HUDEP-2 (cell line): Measurements from ENCODE around the gene TRAF4.
"Not testable (repeated sequence)": the region's sequence is repeated elsewhere in the genome, so short reads cannot be mapped to it uniquely, and the experiment has no call there.

Experiments
- DNase-seq, 76 experiments: peaks; one replicate each; lab custom pipeline; 2025; ENCODE audit not compliant: unreplicated experiment in 76 of 76; lab: John Stamatoyannopoulos, UW

The TRAF4 gene

DNA sequence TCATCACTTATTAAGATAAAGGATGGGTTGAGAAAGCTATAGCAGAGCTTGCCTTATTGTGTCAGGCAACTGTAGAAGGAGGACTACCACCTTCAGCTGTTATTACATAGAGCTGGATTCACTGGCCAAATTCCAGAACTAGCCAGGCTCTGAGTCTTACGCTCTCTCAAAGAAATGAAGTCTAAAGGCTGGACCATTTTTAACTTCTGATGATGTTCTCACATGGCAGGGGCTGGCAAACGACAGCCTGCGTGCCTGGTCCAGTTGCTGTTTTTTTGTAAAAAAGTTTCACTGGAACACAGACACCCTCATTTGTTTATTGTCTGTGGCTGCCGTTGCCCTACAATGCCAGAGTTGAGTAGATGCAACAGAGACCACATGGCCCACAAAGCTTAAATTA is 21.2 kb downstream of the TRAF4 start:
- no peak for DNase-seq

DNA sequence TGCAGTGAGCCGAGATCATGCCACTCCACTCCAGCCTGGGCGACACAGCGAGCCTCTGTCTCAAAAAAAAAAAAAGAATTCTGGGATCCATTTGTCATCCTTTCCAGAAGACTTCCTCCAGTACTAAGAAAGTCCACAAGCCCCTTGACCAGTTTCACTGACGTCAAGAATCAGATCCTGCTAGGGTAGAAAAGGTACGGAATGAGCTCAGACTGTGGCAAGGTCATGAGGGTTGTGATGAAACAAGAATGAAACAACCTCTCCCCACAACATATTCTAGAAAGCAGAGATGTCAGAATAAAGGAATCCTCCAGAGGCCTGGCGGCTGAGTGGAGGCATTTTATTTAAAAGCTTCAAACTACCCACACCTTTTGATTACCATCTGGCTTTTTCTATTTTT is 29.9 kb downstream of the TRAF4 start:
- DNase-seq = no peak

- DNase-seq = no peak
These were observed 30.4 kb downstream of the TRAF4 start for GRCh38 chr17:28774206-28774605.

DNA sequence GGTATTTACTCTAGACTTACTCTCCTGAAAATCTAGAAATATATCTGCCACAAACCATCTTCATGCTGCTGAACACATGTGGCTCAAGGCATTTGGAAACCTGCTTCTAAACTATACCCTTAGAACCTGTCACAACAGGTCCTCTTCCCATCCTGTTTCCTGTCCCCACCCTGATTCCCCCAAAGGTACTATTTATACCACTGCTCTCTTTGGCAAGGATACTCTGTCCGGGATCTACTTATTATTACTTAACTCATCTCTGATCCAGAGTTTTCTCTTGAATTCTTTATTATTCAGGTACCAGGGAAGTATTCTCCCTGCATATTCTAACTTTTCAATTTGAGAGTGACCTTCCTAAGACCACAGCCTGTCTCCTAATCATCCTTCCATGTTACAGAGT is 33.4 kb downstream of the TRAF4 start:
- no peak for DNase-seq

DNA sequence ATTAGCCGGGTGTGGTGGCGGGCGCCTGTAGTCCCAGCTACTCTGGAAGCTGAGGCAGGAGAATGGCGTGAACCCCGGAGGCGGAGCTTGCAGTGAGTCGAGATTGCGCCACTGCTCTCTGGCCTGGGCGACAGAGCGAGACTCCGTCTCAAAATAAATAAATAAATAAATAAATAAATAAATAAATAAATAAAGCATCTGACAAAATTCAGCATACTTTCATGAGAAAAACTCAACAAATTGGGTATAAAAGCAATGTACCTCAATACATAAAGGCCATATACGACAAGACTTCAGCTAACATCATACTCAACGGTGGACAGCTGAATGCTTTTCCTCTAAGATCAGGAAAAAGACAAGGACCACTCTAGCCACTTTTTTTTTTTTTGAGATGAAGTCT is 35.8 kb downstream of the TRAF4 start:
- DNase-seq = not testable (repeated sequence)

DNA sequence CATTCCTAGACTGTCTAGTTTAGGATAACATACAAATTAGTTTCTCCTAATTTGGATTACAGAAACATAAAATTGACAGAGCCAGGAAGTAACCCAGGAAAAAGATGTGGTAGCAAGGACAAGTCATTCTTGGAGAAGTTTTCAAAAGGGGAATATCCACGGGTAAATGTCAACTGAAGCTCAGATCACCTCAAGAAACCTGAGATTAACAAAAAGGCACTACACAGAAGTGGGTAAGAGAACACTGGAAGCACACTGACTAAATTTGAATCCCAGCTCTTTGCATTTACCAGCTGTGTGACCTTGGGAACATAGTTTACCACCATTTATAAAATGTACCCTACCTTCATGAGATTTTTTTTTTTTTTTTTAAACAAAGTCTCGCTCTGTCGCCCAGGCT is 39.4 kb downstream of the TRAF4 start:
- no peak for DNase-seq

DNA sequence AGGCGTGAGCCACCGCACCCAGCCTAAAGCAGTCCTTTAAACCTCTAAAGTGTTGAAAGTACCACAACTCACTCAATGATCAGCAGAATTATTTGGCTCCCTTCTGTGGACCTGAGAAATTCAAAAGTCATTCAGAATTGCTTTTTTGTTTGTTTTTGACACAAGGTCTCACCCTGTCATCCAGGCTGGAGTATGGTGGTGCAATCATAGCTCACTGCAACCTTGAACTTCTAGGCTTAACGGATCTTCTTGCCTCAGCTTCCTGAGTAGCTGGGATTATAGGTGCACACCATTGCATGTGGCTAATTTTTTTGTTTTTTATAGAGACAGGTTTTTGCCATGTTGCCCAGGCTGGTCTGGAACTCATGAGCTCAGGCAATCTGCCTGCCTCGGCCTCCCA is 44.3 kb downstream of the TRAF4 start:
- no peak for DNase-seq

DNA sequence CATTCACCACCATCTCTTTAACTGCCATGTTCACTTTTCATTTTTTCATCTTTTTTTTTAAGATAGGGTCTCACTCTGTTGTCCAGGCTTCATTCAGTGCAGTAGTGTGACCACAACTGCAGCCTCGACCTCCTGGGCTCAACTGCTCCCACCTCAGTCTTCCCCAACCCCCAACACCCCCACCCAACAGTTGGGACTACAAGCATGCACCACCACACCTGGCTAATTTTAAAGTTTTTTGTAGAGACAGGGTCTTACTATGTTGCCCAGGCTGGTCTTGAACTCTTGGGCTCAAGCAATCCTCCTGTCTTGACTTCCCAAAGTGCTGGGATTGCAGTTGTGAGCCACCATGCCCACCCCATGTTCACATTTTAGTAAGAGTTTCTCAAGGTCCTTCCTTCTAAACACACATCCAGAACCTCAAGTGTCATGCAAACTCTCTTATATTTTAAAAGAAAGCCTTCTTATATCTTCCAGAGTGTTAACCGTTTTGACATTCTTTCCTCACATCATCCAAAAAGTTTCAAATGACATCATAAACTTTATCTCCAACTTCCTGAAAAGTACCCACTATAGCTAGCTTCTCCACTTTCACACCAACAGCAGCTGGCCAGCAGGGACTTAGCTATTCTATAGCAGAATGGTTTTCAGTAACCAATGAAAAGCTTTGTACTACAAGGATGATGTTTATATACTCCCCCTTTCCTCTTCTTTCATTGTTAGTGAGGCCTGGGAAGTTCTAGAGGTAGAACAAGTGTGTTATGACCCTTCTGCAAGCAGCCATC is 49.3 kb downstream of the TRAF4 start:
- no peak for DNase-seq

DNA sequence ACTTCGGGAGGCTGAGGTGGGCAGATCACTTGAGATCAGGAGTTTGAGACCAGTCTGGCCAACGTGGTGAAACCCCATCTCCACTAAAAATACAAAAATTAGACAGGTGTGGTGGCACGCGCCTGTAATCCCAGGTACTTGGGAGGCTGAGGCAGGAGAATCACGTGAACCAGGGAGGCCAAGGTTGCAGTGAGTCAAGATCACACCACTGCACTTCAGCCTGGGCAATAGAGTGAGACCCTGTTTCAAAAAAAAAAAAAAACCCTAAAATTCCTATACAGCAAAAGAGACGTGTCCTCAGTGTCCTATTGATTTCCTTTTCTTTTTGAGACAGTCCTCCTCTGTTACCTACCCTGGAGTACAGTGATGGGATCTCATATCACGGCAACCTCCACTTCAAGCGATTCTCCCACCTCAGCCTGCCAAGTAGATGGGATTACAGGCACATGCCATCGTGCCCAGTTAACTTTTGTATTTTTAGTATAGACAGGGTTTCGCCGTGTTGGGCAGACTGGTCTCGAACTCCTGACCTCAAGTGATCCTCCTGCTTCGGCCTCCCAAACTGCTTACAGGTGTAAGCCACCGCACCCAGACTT is 51.1 kb downstream of the TRAF4 start:
- not testable (repeated sequence) for DNase-seq

- DNase-seq = no peak
These were observed 52.3 kb downstream of the TRAF4 start for GRCh38 chr17:28796062-28796461.
